ENCODE data around the gene WLS.

The WLS gene

DNA sequence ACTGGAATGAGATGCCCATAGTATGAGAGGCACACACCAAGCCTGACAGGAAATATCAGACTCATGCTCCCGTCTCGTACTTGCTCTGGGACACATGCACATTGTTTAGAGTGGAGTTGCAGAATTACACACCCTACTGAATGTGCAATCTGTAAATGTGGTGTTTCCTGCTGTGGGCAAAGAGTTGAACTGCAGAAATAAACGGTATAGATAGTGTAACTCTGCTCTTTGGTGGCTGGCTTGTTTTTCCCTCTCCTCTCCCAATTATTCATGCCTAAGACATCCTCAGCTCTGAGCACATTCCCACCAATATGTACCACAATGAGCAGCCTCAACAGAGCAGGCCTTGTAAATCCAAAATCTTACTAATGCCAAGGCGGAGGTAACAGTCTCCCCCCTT is 91.8 kb downstream of the WLS start:
- TF ChIP-seq CTCF (conservative IDR thresholded peaks at IDR 0.05; ENCODE audit: low read length), result no peak
- no peak overlapping the region for H3K4me3 ChIP-seq (ENCODE audit: low read length)
- peak; percentile 25 for DNase-seq (ENCODE audit: low read depth)

- no peak overlapping the region for H3K4me3 ChIP-seq (ENCODE audit: low read length)
- no peak for TF ChIP-seq CTCF (conservative IDR thresholded peaks at IDR 0.05; ENCODE audit: low read length)
- DNase-seq (ENCODE audit: low read depth), result no peak
These were observed 96.1 kb downstream of the WLS start for GRCh38 chr1:68136187-68136586.

DNA sequence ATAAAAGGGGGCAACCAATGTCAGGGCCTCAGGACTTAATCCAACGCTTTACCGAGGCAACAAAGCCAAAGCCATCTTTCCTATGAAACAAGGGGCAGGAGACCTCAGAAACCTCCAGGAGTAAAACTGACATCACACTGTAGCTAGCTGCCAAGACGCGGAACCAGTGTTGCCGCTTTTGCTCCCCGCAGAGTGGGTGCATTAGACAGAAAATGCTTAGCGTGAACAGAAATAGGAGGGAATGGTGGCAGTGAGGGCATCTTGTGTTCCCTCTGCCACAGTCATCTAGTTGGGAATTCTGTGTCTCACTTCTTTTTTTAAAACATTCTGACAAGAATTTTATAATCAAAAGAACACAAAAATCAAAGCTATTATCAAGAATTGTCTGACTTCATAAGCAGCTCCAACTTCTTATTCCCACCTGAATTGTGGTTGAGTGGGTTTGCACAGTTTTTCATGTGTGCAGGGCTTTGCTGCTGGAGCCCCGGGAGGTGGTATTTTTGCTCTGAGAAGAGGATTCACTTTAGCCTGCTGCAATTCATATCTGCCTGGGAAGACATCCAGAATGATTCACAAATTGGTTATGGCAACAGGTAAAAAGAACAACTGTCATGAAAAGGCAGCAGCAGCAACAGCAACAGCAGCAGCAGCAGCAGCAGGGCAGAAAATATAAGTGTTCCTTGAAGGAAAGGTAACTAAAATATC is 99.7 kb downstream of the WLS start:
- no peak overlapping the region for H3K4me3 ChIP-seq (ENCODE audit: low read length)
- no peak for DNase-seq (ENCODE audit: low read depth)
- TF ChIP-seq CTCF (conservative IDR thresholded peaks at IDR 0.05; ENCODE audit: low read length), result no peak

DNA sequence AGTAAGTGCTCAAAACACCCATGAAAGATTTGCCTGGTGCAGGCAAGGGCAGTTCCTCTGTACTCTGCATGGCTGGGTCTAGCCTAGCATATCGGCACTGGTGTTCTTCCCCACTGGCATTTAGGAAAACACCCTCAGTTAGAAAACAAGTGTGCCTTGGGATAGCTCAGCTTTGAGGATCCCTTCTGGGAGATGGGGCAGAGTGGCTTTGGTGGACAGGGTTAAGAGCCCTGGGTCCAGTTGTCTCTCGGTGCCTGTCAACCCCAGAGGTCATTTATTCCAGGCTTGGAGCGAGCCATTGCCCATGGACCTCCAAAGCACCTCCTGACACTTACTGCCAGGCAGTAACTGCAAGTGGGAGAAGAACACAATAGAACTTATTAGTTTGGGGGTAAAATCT is 101.1 kb downstream of the WLS start:
- TF ChIP-seq CTCF (conservative IDR thresholded peaks at IDR 0.05; ENCODE audit: low read length), result no peak
- DNase-seq (ENCODE audit: low read depth), result no peak
- H3K4me3 ChIP-seq (ENCODE audit: low read length), result no peak overlapping the region

- no peak for DNase-seq (ENCODE audit: low read depth)
- no peak overlapping the region for H3K4me3 ChIP-seq (ENCODE audit: low read length)
- TF ChIP-seq CTCF (conservative IDR thresholded peaks at IDR 0.05; ENCODE audit: low read length), result no peak
These were observed 102.6 kb downstream of the WLS start for GRCh38 chr1:68129536-68130250.

DNA sequence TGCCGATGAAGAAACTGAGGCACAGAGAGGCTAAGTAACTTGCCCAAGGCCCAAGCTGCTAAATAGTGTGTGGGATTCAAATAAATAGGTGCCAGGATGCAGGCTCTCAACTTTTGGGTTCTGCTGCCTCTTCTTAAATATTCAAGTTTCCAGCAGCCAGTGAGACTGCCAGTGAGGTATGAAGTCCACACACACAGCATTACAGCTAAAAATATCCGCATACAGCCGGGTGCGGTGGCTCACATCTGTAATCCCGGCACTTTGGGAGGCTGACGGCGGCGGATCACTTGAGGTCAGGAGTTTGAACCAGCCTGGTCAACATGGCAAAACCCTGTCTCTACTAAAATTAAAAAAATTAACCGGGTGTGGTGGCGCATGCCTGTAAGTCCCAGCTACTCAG is 103.5 kb downstream of the WLS start:
- DNase-seq (ENCODE audit: low read depth), result no peak
- no peak overlapping the region for H3K4me3 ChIP-seq (ENCODE audit: low read length)
- TF ChIP-seq CTCF (conservative IDR thresholded peaks at IDR 0.05; ENCODE audit: low read length), result no peak

DNA sequence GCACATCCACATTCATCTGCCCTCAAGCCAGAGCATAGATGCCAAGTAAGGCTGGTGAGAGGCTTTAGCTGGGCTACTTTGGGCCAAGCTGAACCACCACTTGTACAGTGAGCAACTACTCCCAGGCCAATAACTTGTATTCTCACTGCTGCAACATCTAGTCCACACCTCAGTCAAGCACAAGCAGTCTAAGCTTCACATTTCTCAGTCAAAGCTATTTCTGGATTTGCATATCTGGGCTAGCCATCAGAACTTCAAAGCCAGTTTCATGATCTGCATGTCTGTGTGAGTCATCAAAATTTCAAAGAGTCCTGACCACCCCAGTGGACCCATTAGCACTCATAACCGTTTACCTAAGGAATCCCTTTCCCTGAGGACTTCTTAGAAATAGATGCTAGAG is 104.2 kb downstream of the WLS start:
- no peak overlapping the region for H3K4me3 ChIP-seq (ENCODE audit: low read length)
- peak; percentile 27 for DNase-seq (ENCODE audit: low read depth)
- no peak for TF ChIP-seq CTCF (conservative IDR thresholded peaks at IDR 0.05; ENCODE audit: low read length)

Measured in AG10803 (cell line).